Glutamatergic neuron (in vitro differentiated cells): ENCODE measurements around the gene OR8G1. TPM values are rescaled to one million over a fixed set of nuclear protein-coding genes. Genes with fewer than 3 reads are reported as not detected.
A peak's percentile ranks its signal among the peaks of the same experiment; 100 is the strongest.
"Not testable (repeated sequence)": the region's sequence is repeated elsewhere in the genome, so short reads cannot be mapped to it uniquely, and the experiment has no call there.

ENCODE experiments used
- DNase-seq: peaks from one replicate; pipeline ENCODE4 v3.0.0; 2022
- H3K27ac Mint-ChIP-seq: one replicate; pipeline ENCODE4 v1.8.0; 2020; ENCODE audit warnings: mild to moderate bottlenecking, mixed read lengths, inconsistent platforms; ENCODE audit not compliant: unreplicated experiment
- H3K27me3 Mint-ChIP-seq: one replicate; pipeline ENCODE4 v1.8.0; 2020; ENCODE audit warnings: mild to moderate bottlenecking, moderate library complexity, mixed read lengths, inconsistent platforms; ENCODE audit not compliant: unreplicated experiment
- H3K36me3 Mint-ChIP-seq: one replicate; pipeline ENCODE4 v1.8.0; 2020; ENCODE audit warnings: mild to moderate bottlenecking, mixed read lengths, inconsistent platforms; ENCODE audit not compliant: unreplicated experiment
- H3K4me1 Mint-ChIP-seq: one replicate; pipeline ENCODE4 v1.8.0; 2020; ENCODE audit warnings: mild to moderate bottlenecking, low read depth, mixed read lengths, inconsistent platforms; ENCODE audit not compliant: unreplicated experiment
- H3K4me3 Mint-ChIP-seq: one replicate; pipeline ENCODE4 v1.8.0; 2020; ENCODE audit warnings: mild to moderate bottlenecking, mixed read lengths, inconsistent platforms; ENCODE audit not compliant: unreplicated experiment
- H3K9me3 Mint-ChIP-seq: one replicate; pipeline ENCODE4 v1.8.0; 2020; ENCODE audit warnings: mild to moderate bottlenecking, moderate library complexity, mixed read lengths, inconsistent platforms; ENCODE audit not compliant: unreplicated experiment
- CTCF ChIP-seq: fragments of 200-600 bp; sonication (generic); IDR thresholded peaks from one replicate; pipeline ENCODE4 v1.5.0; 2021; ENCODE audit not compliant: partially characterized antibody, unreplicated experiment
- total RNA-seq: library from RNA; stranded (reverse); fragmentation: NEBNext Ultra II Directional; extraction: Animal tissue kit (Norgen Biotek cat#: 25700); gene quantifications from one replicate; pipeline ENCODE4 v1.2.1, GENCODE V29; 2021; ENCODE audit not compliant: unreplicated experiment

OR8G1 gene
- total RNA-seq, 1 donor from 2014 or later: not detected

DNA sequence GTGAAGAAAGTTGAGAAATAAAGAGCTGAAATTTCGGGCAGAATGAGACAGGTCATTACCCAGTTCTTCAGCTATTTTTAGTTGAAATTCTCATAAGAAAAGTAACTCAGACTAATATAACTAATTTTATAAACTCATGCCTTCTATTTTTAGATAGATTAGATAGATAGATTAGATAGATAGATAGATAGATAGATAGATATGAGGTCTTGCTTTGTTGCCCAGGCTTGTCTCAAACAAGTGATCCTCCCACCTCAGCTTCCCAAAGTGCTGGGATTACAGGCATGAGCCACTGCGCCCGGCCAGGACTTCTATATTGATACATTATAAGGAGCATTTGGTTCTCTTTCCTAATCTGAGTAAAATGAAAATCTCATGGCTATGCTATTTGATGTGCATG lies 26.9 kb upstream of the OR8G1 start:
- peaks cover 4% of the 10 kb centered on the region for H3K4me1 Mint-ChIP-seq
- H3K4me3 Mint-ChIP-seq: no peak overlapping the region
- peaks cover 3% of the 10 kb centered on the region for H3K9me3 Mint-ChIP-seq
- DNase-seq: no peak
- no peaks in the 10 kb centered on the region for H3K27me3 Mint-ChIP-seq
- TF ChIP-seq CTCF: no peak
- no peak overlapping the region for H3K27ac Mint-ChIP-seq
- H3K36me3 Mint-ChIP-seq: no peaks in the 10 kb centered on the region

- no peaks in the 10 kb centered on the region for H3K4me1 Mint-ChIP-seq
- no peak overlapping the region for H3K4me3 Mint-ChIP-seq
- no peak for DNase-seq
- peaks cover 3% of the 10 kb centered on the region for H3K9me3 Mint-ChIP-seq
- H3K27me3 Mint-ChIP-seq: no peaks in the 10 kb centered on the region
- no peak overlapping the region for H3K27ac Mint-ChIP-seq
- H3K36me3 Mint-ChIP-seq: no peaks in the 10 kb centered on the region
- TF ChIP-seq CTCF: no peak
Observed at GRCh38 chr11:124219126-124219525, 21.8 kb upstream of the OR8G1 start.

DNA sequence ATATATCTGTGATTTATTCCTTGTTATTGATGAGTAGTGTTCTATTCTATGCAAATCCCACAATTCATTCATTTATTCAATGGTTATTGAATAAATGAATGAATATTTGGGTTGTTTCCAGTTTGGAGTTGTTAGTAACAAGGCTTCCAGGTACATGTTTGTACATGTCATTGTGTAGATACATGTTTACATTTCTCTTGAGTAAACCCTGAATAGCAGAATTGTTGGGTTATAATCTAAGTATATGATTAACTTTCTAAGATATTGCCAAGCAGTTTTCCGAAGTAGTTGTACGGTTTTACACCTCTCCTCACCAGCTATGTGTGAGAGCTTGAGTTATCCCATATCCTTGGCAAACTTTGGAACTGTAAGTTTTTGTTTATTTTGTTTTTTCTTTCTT lies 18.5 kb upstream of the OR8G1 start:
- Mint-ChIP-seq H3K4me3 (no peak overlapping the region), H3K27ac (no peak overlapping the region), H3K36me3 (no peaks in the 10 kb centered on the region), H3K27me3 (no peaks in the 10 kb centered on the region), H3K9me3 (no peaks in the 10 kb centered on the region), H3K4me1 (peaks cover 9% of the 10 kb centered on the region)
- DNase-seq: no peak
- no peak for TF ChIP-seq CTCF

GRCh38 chr11:124224618-124225423 lies 16.1 kb upstream of the OR8G1 start:
- not testable (repeated sequence) for H3K27me3 Mint-ChIP-seq, H3K9me3 Mint-ChIP-seq, H3K36me3 Mint-ChIP-seq, H3K4me1 Mint-ChIP-seq, DNase-seq, H3K4me3 Mint-ChIP-seq
- peak overlapping the region; percentile 49 for H3K27ac Mint-ChIP-seq

DNA sequence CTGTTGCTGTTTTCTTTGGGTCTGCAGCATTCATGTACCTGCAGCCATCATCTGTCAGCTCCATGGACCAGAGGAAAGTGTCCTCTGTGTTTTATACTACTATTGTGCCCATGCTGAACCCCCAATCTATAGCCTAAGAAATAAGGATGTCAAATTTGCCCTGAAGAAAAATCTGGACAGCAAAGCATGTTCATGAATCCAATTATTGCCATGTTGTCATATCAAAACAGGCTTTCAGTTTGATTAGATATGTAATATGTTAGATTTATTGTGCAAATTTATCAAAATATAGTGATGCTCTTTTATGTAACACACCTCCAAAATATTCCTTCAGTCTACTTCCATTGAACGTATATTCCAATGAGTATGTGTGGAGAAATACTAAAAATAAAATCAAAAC lies 15.4 kb upstream of the OR8G1 start:
- DNase-seq: no peak
- H3K27ac Mint-ChIP-seq: no peak overlapping the region
- H3K9me3 Mint-ChIP-seq: no peaks in the 10 kb centered on the region
- H3K36me3 Mint-ChIP-seq: no peaks in the 10 kb centered on the region
- peaks cover 9% of the 10 kb centered on the region for H3K4me1 Mint-ChIP-seq
- H3K4me3 Mint-ChIP-seq: no peak overlapping the region
- no peaks in the 10 kb centered on the region for H3K27me3 Mint-ChIP-seq
- TF ChIP-seq CTCF: no peak
